Measurements from ENCODE around the gene ERCC1. TPM values are rescaled to one million over a fixed set of nuclear protein-coding genes. Genes with fewer than 3 reads are reported as not detected.

Gene ERCC1
- total RNA-seq, 1 donor from 2014 or later: 71.8 TPM

DNA sequence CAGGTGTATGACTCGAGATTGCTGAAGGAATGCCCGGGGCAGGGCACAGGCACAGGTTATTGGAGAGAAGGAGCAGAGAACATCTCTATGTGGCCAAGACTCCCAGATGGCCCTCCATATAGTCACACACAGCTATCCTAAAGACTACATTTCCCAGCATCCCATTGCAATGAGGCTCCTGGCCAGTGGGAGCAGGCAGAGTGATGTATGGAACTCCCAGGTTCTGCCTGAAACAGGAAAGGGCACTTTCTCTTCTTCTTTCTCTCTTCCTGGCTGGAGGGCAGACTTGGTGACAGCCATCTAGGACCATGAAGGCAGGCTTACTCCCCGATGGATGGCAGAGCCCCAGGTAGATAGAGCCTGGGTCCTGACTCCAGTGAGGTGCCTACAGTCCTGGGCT lies 32.4 kb downstream of the ERCC1 start:
- Mint-ChIP-seq H3K27ac (no peak overlapping the region), H3K27me3 (peaks cover 3% of the 10 kb centered on the region), H3K9me3 (no peaks in the 10 kb centered on the region), H3K4me3 (no peak overlapping the region), H3K4me1 (ENCODE audit: unreplicated experiment) (no peaks in the 10 kb centered on the region), H3K36me3 (no peaks in the 10 kb centered on the region)
- TF ChIP-seq, protein P1, sequence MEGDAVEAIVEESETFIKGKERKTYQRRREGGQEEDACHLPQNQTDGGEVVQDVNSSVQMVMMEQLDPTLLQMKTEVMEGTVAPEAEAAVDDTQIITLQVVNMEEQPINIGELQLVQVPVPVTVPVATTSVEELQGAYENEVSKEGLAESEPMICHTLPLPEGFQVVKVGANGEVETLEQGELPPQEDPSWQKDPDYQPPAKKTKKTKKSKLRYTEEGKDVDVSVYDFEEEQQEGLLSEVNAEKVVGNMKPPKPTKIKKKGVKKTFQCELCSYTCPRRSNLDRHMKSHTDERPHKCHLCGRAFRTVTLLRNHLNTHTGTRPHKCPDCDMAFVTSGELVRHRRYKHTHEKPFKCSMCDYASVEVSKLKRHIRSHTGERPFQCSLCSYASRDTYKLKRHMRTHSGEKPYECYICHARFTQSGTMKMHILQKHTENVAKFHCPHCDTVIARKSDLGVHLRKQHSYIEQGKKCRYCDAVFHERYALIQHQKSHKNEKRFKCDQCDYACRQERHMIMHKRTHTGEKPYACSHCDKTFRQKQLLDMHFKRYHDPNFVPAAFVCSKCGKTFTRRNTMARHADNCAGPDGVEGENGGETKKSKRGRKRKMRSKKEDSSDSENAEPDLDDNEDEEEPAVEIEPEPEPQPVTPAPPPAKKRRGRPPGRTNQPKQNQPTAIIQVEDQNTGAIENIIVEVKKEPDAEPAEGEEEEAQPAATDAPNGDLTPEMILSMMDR (conservative IDR thresholded peaks at IDR 0.05): no peak
- DNase-seq (ENCODE audit: extremely low spot score, unreplicated experiment): no peak

- Mint-ChIP-seq H3K4me1 (ENCODE audit: unreplicated experiment) (no peaks in the 10 kb centered on the region), H3K27me3 (peaks cover 5% of the 10 kb centered on the region), H3K4me3 (no peak overlapping the region), H3K27ac (no peak overlapping the region), H3K9me3 (no peaks in the 10 kb centered on the region), H3K36me3 (no peaks in the 10 kb centered on the region)
- TF ChIP-seq, protein P1 (conservative IDR thresholded peaks at IDR 0.05): no peak
- DNase-seq (ENCODE audit: extremely low spot score, unreplicated experiment): no peak
Observed at GRCh38 chr19:45385392-45386221, 38.1 kb downstream of the ERCC1 start.

GRCh38 chr19:45382426-45382825 lies 41.3 kb downstream of the ERCC1 start:
- no peak for DNase-seq (ENCODE audit: extremely low spot score, unreplicated experiment)
- no peak overlapping the region for H3K27ac Mint-ChIP-seq
- no peaks in the 10 kb centered on the region for H3K9me3 Mint-ChIP-seq
- H3K27me3 Mint-ChIP-seq: peaks cover 5% of the 10 kb centered on the region
- no peak overlapping the region for H3K4me3 Mint-ChIP-seq
- TF ChIP-seq, protein P1 (conservative IDR thresholded peaks at IDR 0.05): no peak
- H3K4me1 Mint-ChIP-seq (ENCODE audit: unreplicated experiment): no peaks in the 10 kb centered on the region
- H3K36me3 Mint-ChIP-seq: no peaks in the 10 kb centered on the region

- Mint-ChIP-seq H3K27me3 (no peaks in the 10 kb centered on the region), H3K4me3 (no peak overlapping the region), H3K9me3 (no peaks in the 10 kb centered on the region), H3K4me1 (ENCODE audit: unreplicated experiment) (peaks cover 7% of the 10 kb centered on the region), H3K27ac (no peak overlapping the region), H3K36me3 (no peaks in the 10 kb centered on the region)
- no peak for DNase-seq (ENCODE audit: extremely low spot score, unreplicated experiment)
- TF ChIP-seq, protein P1 (conservative IDR thresholded peaks at IDR 0.05): no peak
Observed at GRCh38 chr19:45380107-45380506, 43.6 kb downstream of the ERCC1 start.

DNA sequence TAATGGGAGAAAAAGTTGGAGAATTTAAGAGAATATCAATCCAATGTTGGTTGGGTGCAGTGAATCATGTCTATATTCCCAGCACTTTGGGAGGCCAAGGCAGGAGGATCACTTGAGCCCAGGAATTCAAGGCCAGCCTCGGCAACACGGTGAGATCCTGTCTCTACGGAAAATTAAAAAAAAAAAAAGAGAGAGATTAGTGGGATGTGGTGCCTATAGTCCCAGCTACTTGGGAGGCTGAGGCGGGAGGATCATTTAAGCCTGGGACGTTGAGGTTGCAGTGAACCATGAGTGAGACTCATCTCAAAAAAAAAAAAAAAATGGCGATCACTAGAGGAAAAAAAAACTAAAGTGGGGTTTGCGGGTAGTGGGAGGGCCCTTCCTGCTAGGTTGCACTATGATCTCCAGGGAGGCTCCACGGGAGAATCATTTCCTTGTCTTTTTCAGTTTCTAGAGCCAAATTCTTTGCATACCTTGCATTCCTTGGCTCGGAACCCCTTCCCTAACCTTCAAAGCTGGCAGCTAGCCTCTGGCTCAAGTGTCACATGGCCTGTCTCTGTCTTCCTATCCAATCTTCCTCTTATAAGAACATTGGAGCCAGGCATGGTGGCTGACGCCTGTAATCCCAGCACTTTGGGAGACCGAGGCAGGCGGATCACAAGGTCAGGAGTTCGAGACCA lies 47.5 kb downstream of the ERCC1 start:
- H3K9me3 Mint-ChIP-seq: no peaks in the 10 kb centered on the region
- TF ChIP-seq, protein P1 (conservative IDR thresholded peaks at IDR 0.05): no peak
- H3K27ac Mint-ChIP-seq: peak overlapping the region; percentile 74
- no peaks in the 10 kb centered on the region for H3K27me3 Mint-ChIP-seq
- H3K4me3 Mint-ChIP-seq: no peak overlapping the region
- H3K4me1 Mint-ChIP-seq (ENCODE audit: unreplicated experiment): peaks cover 7% of the 10 kb centered on the region
- H3K36me3 Mint-ChIP-seq: no peaks in the 10 kb centered on the region
- DNase-seq (ENCODE audit: extremely low spot score, unreplicated experiment): no peak
